Omental fat pad (tissue), 4 donors: ENCODE results near the gene ERG28. TPM values are rescaled to one million over a fixed set of nuclear protein-coding genes. Genes with fewer than 3 reads are reported as not detected.
A peak's percentile ranks its signal among the peaks of the same experiment; 100 is the strongest.

Experiments used
- ATAC-seq: fragments of 150-250 bp; one replicate; pipeline ENCODE4 v1.9.1; 2016; ENCODE audit warnings: mild to moderate bottlenecking, moderate library complexity; ENCODE audit not compliant: low FRiP score
- DNase-seq: peaks from one replicate; pipeline ENCODE4 v3.0.0-alpha.2; 2019; ENCODE audit warnings: low spot score
- total RNA-seq, 4 donors: library from RNA; depleted of rRNA; stranded (reverse); fragments of >200 nt; gene quantifications; one replicate each; pipeline ENCODE4 v1.1.0, GENCODE V29; 2016
- TF ChIP-seq, protein P1 (sequence below), 3 donors: fragments of 450-650 bp; IDR thresholded peaks; one replicate each; pipeline ENCODE4 v1.5.1; 2016 to 2017; ENCODE audit warnings: antibody characterized with exemption in 3 of 3, mild to moderate bottlenecking in 3 of 3, moderate library complexity in 2 of 3

ERG28 gene
- total RNA-seq, 4 donors from 2014 or later = 3.6 to 5.5 (median 5.1) TPM

DNA sequence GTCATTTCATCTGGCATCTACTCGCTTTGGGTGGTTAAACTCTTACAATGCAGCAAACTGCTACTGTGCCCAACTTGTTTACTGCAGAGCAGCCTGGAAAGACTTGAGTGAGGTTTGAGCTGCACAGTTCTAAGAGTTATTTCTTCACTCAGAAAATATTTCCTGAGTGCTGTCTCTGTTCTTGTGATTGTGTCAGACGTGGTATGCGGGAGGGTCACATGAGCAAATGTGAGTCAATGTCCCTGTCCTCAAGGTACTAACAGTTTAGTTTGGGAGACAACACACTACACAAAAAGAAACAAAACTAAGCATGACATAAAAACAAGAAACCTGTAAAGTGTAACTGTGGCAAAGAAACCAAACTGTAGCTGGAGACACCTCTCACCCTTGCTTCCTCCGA lies 49.8 kb downstream of the ERG28 start:
- TF ChIP-seq, protein P1, sequence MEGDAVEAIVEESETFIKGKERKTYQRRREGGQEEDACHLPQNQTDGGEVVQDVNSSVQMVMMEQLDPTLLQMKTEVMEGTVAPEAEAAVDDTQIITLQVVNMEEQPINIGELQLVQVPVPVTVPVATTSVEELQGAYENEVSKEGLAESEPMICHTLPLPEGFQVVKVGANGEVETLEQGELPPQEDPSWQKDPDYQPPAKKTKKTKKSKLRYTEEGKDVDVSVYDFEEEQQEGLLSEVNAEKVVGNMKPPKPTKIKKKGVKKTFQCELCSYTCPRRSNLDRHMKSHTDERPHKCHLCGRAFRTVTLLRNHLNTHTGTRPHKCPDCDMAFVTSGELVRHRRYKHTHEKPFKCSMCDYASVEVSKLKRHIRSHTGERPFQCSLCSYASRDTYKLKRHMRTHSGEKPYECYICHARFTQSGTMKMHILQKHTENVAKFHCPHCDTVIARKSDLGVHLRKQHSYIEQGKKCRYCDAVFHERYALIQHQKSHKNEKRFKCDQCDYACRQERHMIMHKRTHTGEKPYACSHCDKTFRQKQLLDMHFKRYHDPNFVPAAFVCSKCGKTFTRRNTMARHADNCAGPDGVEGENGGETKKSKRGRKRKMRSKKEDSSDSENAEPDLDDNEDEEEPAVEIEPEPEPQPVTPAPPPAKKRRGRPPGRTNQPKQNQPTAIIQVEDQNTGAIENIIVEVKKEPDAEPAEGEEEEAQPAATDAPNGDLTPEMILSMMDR (IDR thresholded peaks at IDR 0.05) = no peak
- DNase-seq (no peak), ATAC-seq (peak; percentile 35)

DNA sequence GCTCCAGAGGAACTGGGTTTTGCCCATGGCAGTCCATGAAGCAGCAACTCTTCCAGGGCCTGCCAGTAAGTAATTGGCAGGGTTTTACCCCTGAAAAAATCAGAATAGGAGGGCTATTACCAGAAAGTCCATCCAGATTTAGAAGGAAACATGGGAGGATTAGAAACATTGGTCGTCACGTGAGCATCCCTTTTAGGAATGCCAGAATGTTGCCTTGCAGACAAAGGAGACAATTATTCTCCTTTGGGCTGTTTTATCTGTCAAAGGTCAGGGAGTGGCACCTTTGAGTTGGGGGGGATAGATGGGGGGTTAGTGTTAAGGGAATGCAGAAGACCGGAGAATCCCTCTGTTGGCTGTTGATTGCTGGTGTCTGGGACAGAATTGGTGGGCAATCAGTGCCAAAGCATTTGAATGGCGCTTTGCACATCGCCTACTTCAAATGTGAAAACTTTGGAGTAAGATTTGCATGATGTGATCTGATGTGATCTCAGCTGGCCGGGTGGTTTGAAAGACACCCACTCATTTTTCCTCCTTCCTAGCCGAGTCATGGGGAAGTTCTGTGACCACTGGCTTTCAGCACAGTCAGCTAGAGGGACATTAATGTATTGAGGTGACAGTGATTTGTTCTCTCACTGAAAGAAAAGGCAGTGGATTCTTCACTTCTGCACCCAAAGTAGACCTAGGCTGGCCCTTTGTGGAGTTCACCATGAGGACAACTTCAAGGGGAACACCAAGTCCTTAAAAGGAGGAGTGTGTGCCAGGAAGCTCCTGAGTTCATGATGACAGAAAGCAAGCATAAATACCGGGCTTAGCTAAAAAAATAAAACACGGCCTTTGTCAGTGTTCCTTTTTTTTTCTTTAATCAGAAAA lies 50.8 kb downstream of the ERG28 start:
- TF ChIP-seq, protein P1 (IDR thresholded peaks at IDR 0.05) = no peak
- ATAC-seq = no peak
- DNase-seq = no peak

DNA sequence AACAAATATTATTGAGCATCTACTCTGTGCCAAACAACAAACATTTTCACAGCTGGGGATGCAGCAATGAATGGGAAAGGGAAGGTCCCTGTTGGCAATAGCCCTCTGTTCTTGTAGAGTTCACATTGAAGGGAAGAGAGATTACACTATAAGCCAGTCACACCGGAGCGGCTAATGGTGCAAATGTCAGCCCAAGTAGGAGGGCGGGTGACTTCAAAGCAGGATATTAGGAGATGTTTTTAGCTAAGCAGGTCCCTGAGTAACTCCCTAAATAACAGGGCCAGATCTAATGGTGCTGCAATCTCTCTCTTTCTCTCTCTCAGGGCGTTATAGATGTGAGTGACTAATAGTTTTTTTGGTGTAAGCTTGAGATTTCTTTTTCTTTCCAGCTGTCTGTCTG lies 51.6 kb downstream of the ERG28 start:
- TF ChIP-seq, protein P1 (IDR thresholded peaks at IDR 0.05) = no peak
- DNase-seq (no peak), ATAC-seq (no peak)

DNA sequence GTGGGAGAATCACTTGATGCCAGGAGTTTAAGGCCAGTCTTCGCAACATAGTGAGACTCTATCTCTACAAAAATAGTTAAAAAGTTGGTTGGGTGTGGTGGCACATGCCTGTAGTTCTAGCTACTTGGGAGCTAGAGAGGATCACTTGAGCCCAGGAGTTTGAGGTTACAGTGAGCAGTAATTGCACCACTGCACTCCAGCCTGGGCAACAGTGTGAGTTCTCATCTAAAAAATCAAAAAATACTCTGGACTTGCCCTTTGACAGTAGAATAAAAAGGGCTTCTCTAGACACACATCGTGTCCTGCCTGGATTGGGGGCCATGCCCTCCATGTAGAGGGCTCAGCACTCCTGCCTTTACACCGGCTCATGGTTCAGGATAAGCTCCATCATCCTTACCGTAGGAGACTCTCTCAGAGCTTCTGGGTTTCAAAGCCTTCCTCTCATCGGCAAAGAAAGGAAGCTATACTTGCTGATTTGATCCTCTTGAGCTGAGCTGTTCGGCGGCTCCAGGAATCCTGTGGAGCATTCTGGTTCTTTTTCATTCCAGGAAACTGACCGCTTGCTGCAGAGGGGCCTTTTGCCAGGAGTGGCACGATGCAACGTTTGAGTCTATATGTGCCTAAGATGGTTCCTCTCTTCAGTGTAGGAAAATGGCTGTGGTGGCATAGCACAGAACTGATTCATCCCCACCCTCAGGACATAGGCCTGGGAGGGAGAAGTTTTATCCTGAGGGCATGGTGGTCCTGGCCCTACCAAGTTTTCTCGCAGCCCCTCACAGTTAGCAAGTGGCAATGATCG lies 52.6 kb downstream of the ERG28 start:
- TF ChIP-seq, protein P1 (IDR thresholded peaks at IDR 0.05) = no peak
- DNase-seq = no peak
- no peak for ATAC-seq

DNA sequence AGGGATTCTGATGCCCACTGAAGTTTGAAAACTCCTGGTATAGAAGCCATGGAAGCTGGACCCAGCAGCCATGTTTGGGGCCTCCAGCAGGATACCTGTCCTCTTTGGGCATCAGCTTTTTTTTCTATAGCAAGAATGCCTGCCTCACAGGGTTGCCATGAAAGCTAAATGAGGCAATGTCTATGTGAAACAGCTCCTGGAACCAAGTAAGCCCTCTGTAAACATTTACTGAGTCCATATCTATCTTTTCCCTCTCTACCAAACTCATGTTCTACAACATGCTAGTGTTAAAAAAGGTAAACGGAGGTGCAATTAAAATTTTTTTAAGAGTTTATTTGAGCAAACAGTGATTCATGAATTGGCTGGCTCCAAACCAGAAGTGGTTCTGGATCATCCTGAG lies 53.6 kb downstream of the ERG28 start:
- TF ChIP-seq, protein P1 (IDR thresholded peaks at IDR 0.05) = no peak
- DNase-seq (no peak), ATAC-seq (no peak)

DNA sequence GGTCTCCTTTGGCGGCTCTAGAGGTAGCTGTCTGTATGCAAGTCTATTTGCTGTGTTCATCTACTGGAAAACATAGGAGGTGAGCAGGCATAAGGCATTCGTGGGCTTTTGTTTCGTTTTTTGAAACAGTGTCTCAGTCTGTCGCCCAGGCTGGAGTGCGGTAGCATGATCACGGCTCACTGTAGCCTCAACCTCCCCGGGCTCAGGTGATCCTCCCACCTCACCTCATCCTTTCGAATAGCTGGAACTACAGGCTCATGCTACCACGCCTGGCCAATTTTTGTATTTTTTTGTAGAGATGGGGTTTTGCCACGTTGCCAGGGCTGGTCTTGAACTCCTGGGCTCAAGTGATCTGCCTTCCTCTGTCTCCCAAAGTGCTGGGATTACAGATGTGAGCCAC lies 54.8 kb downstream of the ERG28 start:
- no peak for ATAC-seq
- DNase-seq = no peak
- TF ChIP-seq, protein P1 (IDR thresholded peaks at IDR 0.05) = no peak
